NCI-H1092 treated with DMSO at 0.1 percent for 48 hours (cell line): ENCODE measurements around the gene TMEM40.
"Not testable (repeated sequence)": the region's sequence is repeated elsewhere in the genome, so short reads cannot be mapped to it uniquely, and the experiment has no call there.

Source experiments
- DNase-seq: peaks from one replicate; lab custom pipeline; 2025; lab: John Stamatoyannopoulos, UW

The TMEM40 gene

GRCh38 chr3:12751571-12751970 lies 7.5 kb downstream of the TMEM40 start:
- DNase-seq: no peak

GRCh38 chr3:12750658-12751071 lies 8.4 kb downstream of the TMEM40 start:
- no peak for DNase-seq

GRCh38 chr3:12750223-12750622 lies 8.8 kb downstream of the TMEM40 start:
- no peak for DNase-seq

GRCh38 chr3:12748477-12748876 lies 10.6 kb downstream of the TMEM40 start:
- DNase-seq: no peak

GRCh38 chr3:12746419-12746818 lies 12.6 kb downstream of the TMEM40 start:
- no peak for DNase-seq

- no peak for DNase-seq
Measured at GRCh38 chr3:12744326-12744725, 14.7 kb downstream of the TMEM40 start.

- DNase-seq: no peak
Measured at GRCh38 chr3:12743583-12743982, 15.5 kb downstream of the TMEM40 start.

GRCh38 chr3:12742330-12743107 lies 16.5 kb downstream of the TMEM40 start:
- no peak for DNase-seq

- DNase-seq: no peak
Measured at GRCh38 chr3:12741209-12741608, 17.9 kb downstream of the TMEM40 start.

GRCh38 chr3:12737833-12738232 lies 21.2 kb downstream of the TMEM40 start:
- no peak for DNase-seq

- no peak for DNase-seq
Measured at GRCh38 chr3:12737319-12737718, 21.7 kb downstream of the TMEM40 start.

- DNase-seq: no peak
Measured at GRCh38 chr3:12734960-12735359, 24.1 kb downstream of the TMEM40 start.

- DNase-seq: no peak
Measured at GRCh38 chr3:12733566-12733965, 25.5 kb downstream of the TMEM40 start.

GRCh38 chr3:12730506-12731242 lies 28.4 kb downstream of the TMEM40 start:
- no peak for DNase-seq

GRCh38 chr3:12729051-12729651 lies 29.9 kb downstream of the TMEM40 start:
- no peak for DNase-seq

GRCh38 chr3:12727937-12728336 lies 31.1 kb downstream of the TMEM40 start:
- DNase-seq: no peak

GRCh38 chr3:12727481-12727880 lies 31.6 kb downstream of the TMEM40 start:
- no peak for DNase-seq

GRCh38 chr3:12725436-12725835 lies 33.6 kb downstream of the TMEM40 start:
- DNase-seq: no peak

- no peak for DNase-seq
Measured at GRCh38 chr3:12724794-12725193, 34.3 kb downstream of the TMEM40 start.

GRCh38 chr3:12723362-12723761 lies 35.7 kb downstream of the TMEM40 start:
- not testable (repeated sequence) for DNase-seq

GRCh38 chr3:12722226-12722625 lies 36.8 kb downstream of the TMEM40 start:
- no peak for DNase-seq

- peak; percentile 75 for DNase-seq
Measured at GRCh38 chr3:12719984-12720898, 38.8 kb downstream of the TMEM40 start.
